GM12891 (cell line): ENCODE data around the gene ACSF3.

Source experiments
- PAX5 ChIP-seq: IDR thresholded peaks from 2 replicates; pipeline ENCODE4 v1.6.1; 2011; ENCODE audit warnings: low read length, moderate library complexity, mild to moderate bottlenecking; ENCODE audit not compliant: insufficient read depth, severe bottlenecking
- POLR2A ChIP-seq: IDR thresholded peaks from 2 replicates; pipeline ENCODE4 v1.6.1; 2011; ENCODE audit warnings: low read depth, low read length, control low read depth
- POLR2AphosphoS5 ChIP-seq: IDR thresholded peaks from 2 replicates; pipeline ENCODE4 v1.6.1; 2011; ENCODE audit warnings: low read depth, low read length, control low read depth
- POU2F2 ChIP-seq: IDR thresholded peaks from 2 replicates; pipeline ENCODE4 v1.6.1; 2011; ENCODE audit warnings: low read depth, mild to moderate bottlenecking, control low read depth, low read length, moderate library complexity
- SPI1 ChIP-seq: IDR thresholded peaks from 2 replicates; pipeline ENCODE4 v1.6.1; 2011; ENCODE audit warnings: low read depth, low read length, control low read depth
- TAF1 ChIP-seq: IDR thresholded peaks from 2 replicates; pipeline ENCODE4 v1.6.1; 2011; ENCODE audit warnings: low read depth, low read length, control low read depth

DNA sequence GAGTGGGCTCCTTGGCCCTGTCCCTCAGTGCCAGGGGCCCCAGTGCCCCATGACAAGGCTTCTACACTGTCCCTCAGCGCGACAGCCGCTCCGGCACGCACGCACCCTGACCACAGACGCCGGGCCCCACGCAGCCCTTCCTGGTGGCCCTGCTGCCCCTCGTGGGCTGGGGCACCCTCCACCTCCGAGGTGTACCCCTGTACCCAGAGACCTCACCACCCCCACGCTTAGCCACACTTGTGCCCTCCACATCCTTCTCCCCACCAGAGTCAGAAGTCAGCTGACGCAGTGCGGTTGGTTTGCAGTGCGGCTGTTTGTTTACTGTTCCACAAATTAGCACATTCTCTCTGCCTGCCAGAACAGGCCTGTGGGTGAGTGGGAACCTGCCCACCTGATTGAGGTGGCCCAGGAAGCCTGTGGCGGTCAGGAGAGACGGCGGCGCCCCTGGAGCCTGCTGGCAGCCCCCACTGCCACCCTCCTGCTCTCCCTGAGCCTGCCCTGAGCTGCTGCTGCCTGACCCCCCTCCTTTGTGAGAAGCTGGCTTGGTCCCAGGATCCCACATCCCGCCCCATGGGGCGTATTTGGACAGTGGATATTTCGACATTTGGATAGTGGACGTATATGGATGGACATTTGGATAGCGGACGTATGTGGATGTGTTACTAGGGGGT lies 39.9 kb downstream of the ACSF3 start:
- TF ChIP-seq POLR2AphosphoS5, result no peak
- no peak for TF ChIP-seq POLR2A
- no peak for TF ChIP-seq TAF1
- no peak for TF ChIP-seq PAX5
- TF ChIP-seq SPI1, result no peak
- no peak for TF ChIP-seq POU2F2
